T-cell (primary cell): ENCODE measurements around the gene ZNF853. TPM values are rescaled to one million over a fixed set of nuclear protein-coding genes. Genes with fewer than 3 reads are reported as not detected.
A peak's percentile ranks its signal among the peaks of the same experiment; 100 is the strongest.

Experiments
- ATAC-seq, 4 experiments: fragments of 200-7000 bp in 3 of 4; fragments of 150-1000 bp in 1 of 4; cut with Tn5 transposase; replicated peaks in 1 of 4; 1 replicate in 3 of 4; 2 replicates in 1 of 4; pipeline ENCODE4 v1.10.0; 2021; ENCODE audit warnings: moderate library complexity in 3 of 4, mild to moderate bottlenecking in 2 of 4, moderate number of reproducible peaks in 1 of 4
- CTCF ChIA-PET, 2 donors: fragments of 300-600 bp; sonication (Branson Sonifier 250); formaldehyde crosslinking; loops; one replicate each; lab custom pipeline; 2022; ENCODE audit warnings: antibody characterized with exemption in 2 of 2; lab: Charles Lee
- POLR2A ChIA-PET, 2 donors: fragments of 300-600 bp; sonication (Branson Sonifier 250); formaldehyde crosslinking; loops; one replicate each; lab custom pipeline; 2022; ENCODE audit warnings: antibody characterized with exemption in 2 of 2; lab: Charles Lee
- DNase-seq, 35 experiments: peaks; one replicate each; pipeline versions ENCODE4 v3.0.0 to v3.0.0-alpha.2; 2013 to 2023
- H3K27ac ChIP-seq: one replicate; pipeline ENCODE4 v1.5.1; 2013; ENCODE audit warnings: low read length
- H3K27me3 ChIP-seq, 2 experiments: replicated peaks in 1 of 2; 1 replicate in 1 of 2; 2 replicates in 1 of 2; pipeline versions ENCODE4 v1.6.1 to v1.7.0; 2013; ENCODE audit warnings: low read length in 1 of 2, mixed read lengths in 1 of 2; ENCODE audit not compliant: control insufficient read depth in 2 of 2, insufficient read depth in 2 of 2; ENCODE audit errors: extremely low read depth in 1 of 2
- H3K36me3 ChIP-seq, 2 donors: 1 replicate in 1 of 2; 2 replicates in 1 of 2; pipeline versions ENCODE4 v1.6.1 to v1.7.0; 2013; ENCODE audit warnings: low read length in 1 of 2; ENCODE audit not compliant: control insufficient read depth in 2 of 2, insufficient read depth in 1 of 2; ENCODE audit errors: extremely low read depth in 1 of 2
- H3K4me1 ChIP-seq, 2 experiments: 1 replicate in 1 of 2; 2 replicates in 1 of 2; pipeline versions ENCODE4 v1.6.1 to v1.7.0; 2013; ENCODE audit warnings: low read length in 2 of 2, mixed read lengths in 1 of 2; ENCODE audit not compliant: insufficient read depth in 2 of 2, control insufficient read depth in 1 of 2; ENCODE audit errors: extremely low read depth in 1 of 2
- H3K4me3 ChIP-seq, 2 donors: 1 replicate in 1 of 2; 2 replicates in 1 of 2; pipeline versions ENCODE4 v1.5.1 to v1.7.0; 2013; ENCODE audit warnings: mild to moderate bottlenecking in 2 of 2, low read length in 1 of 2, moderate library complexity in 1 of 2; ENCODE audit not compliant: control insufficient read depth in 1 of 2; ENCODE audit errors: extremely low read depth in 1 of 2
- H3K9me3 ChIP-seq: 2 replicates; pipeline ENCODE4 v1.7.0; 2013
- H3K27ac Mint-ChIP-seq, 2 donors: one replicate each; pipeline ENCODE4 v1.8.0; 2020 to 2021; ENCODE audit warnings: mild to moderate bottlenecking in 2 of 2, mixed read lengths in 2 of 2
- H3K27me3 Mint-ChIP-seq, 2 donors: one replicate each; pipeline ENCODE4 v1.8.0; 2021 to 2022; ENCODE audit warnings: mixed read lengths in 2 of 2
- H3K36me3 Mint-ChIP-seq: one replicate; pipeline ENCODE4 v1.8.0; 2021; ENCODE audit warnings: mixed read lengths
- H3K4me1 Mint-ChIP-seq, 3 donors: one replicate each; pipeline ENCODE4 v1.8.0; 2020 to 2022; ENCODE audit warnings: mixed read lengths in 3 of 3, mild to moderate bottlenecking in 1 of 3
- H3K4me3 Mint-ChIP-seq, 3 donors: one replicate each; pipeline ENCODE4 v1.8.0; 2020 to 2022; ENCODE audit warnings: mild to moderate bottlenecking in 3 of 3, mixed read lengths in 3 of 3, moderate library complexity in 3 of 3
- H3K9me3 Mint-ChIP-seq, 3 donors: one replicate each; pipeline ENCODE4 v1.8.0; 2020 to 2022; ENCODE audit warnings: mixed read lengths in 3 of 3
- WGBS: methylation state at CpG from one replicate; pipeline ENCODE4 v1.1.5; 2013; ENCODE audit warnings: missing lambda C conversion rate; ENCODE audit not compliant: insufficient coverage; 5-methylcytosine and 5-hydroxymethylcytosine counted together
- total RNA-seq, 35 experiments: library from RNA in 6 of 35; stranded (reverse) in 6 of 35; fragments of 120-200 nt in 1 of 35; gene quantifications; one replicate each; pipeline versions ENCODE4 v1.2.1 to v1.2.4 and lab custom pipeline; 2013 to 2026

The ZNF853 gene
- total RNA-seq, 5 donors from 2014 or later (not counting 1 experiment from before 2014, with no cell fraction given): 3.6 to 7.6 (median 5.6) TPM

DNA sequence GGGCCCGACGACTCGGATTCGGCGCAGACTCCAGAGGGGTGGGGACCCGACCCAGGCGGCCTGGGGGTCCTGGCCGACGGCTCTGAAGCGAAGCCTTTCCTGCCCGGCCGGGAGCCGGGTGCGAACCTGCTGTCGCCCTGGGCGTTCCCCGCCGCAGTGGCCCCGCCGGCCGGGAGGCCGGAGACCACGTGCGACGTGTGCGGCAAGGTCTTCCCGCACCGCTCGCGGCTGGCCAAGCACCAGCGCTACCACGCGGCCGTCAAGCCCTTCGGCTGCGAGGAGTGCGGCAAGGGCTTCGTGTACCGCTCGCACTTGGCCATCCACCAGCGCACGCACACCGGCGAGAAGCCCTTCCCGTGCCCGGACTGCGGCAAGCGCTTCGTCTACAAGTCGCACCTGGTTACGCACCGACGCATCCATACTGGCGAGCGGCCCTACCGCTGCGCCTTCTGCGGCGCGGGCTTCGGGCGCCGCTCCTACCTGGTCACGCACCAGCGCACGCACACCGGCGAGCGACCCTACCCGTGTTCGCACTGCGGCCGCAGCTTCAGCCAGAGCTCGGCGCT, 37.1 kb downstream of the ZNF853 start:
- Histone ChIP-seq H3K4me1 (no peaks in the 10 kb centered on the region), H3K27ac (no peak overlapping the region), H3K4me3 (no peak overlapping the region), H3K36me3 (peaks cover 50 to 59% of the 10 kb centered on the region in 2 donors), H3K9me3 (no peaks in the 10 kb centered on the region), H3K27me3 (no peaks in the 10 kb centered on the region)
- POLR2A ChIA-PET: no interaction called here
- DNase-seq (peak in 1 of 35 experiments; percentile 5), ATAC-seq (no peak)
- CTCF ChIA-PET: no interaction called here
- Mint-ChIP-seq H3K36me3 (peaks cover 35% of the 10 kb centered on the region), H3K27me3 (no peaks in the 10 kb centered on the region), H3K4me3 (no peak overlapping the region), H3K27ac (no peak overlapping the region), H3K9me3 (peaks cover 0 to 2% (median 0%) of the 10 kb centered on the region in 3 donors), H3K4me1 (no peaks in the 10 kb centered on the region)
- 99% methylated on average over 69 of the region's 75 CpGs for WGBS

DNA sequence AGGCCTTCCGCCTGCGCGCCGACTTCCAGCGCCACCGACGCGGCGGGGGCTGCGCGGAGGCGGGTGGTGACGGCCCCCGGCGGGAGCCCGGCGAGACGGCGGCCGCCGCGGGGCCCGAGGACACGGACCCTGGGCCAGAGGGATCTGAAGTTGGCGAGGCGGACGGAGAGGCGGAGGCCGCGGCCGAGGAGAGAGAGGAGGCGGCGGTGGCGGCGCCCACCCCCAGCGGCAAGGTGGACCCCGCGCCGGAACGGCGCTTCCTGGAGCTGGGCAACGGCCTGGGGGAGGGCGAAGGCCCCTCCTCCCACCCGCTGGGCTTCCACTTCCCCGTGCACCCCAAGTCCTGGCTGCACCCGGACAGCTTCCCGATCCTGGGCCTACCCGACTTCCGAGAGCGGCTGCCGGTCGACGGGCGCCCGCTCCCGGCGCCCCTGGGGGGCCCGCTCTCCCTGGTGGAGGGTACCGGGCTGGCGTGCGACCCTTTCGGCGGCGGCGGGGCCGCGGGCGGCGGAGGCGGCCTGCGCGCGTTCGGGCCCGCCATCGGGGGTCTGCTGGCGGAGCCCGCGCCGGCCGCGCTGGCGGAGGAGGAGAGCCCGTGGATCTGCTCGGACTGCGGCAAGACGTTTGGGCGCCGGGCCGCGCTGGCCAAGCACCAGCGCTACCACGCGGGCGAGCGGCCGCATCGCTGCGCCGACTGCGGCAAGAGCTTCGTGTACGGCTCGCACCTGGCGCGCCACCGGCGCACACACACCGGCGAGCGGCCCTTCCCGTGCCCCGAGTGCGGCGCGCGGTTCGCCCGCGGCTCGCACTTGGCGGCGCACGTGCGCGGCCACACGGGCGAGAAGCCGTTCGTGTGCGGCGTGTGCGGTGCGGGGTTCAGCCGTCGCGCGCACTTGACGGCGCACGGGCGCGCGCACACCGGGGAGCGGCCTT, 37.9 kb downstream of the ZNF853 start:
- Mint-ChIP-seq H3K36me3 (peaks cover 28% of the 10 kb centered on the region), H3K9me3 (peaks cover 0 to 2% (median 0%) of the 10 kb centered on the region in 3 donors), H3K27me3 (no peaks in the 10 kb centered on the region), H3K4me3 (no peak overlapping the region), H3K4me1 (peaks cover 0 to 5% (median 0%) of the 10 kb centered on the region in 3 donors), H3K27ac (no peak overlapping the region)
- ATAC-seq (no peak), DNase-seq (no peak)
- no peaks in the 10 kb centered on the region for H3K27me3 ChIP-seq
- ChIA-PET CTCF (no interaction called here), POLR2A (no interaction called here)
- WGBS: 98% methylated on average over 119 of the region's 146 CpGs
- no peak overlapping the region for H3K4me3 ChIP-seq
- no peaks in the 10 kb centered on the region for H3K9me3 ChIP-seq
- peaks cover 43 to 57% of the 10 kb centered on the region in 2 donors for H3K36me3 ChIP-seq
- no peak overlapping the region for H3K27ac ChIP-seq
- H3K4me1 ChIP-seq: no peaks in the 10 kb centered on the region

DNA sequence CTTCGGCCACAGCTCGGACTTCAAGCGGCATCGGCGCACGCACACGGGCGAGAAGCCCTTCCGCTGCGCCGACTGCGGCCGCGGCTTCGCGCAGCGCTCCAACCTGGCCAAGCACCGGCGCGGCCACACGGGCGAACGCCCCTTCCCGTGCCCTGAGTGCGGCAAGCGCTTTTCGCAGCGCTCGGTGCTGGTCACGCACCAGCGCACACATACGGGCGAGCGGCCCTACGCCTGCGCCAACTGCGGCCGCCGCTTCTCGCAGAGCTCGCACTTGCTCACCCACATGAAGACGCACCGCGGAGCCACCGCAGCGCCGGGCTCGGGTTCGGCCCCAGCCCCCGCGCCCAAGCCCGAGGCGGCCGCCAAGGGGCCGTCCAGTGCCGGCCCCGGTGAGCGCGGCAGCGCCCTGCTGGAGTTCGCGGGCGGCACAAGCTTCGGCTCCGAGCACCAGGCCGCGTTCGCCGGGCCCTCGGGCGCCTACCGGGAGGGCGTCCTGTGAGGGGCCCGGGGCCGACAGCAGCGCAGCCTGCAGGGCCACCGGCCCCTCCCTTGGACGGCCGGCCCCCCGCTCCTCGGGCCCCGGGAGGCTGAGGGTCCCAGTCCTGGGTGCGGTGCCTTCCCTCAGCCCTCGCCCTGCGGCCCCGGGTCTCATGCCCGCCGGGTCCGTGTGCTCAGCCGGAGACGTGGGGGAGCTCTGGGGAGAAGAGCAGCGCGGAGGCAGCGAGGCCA, 38.9 kb downstream of the ZNF853 start:
- H3K4me3 ChIP-seq: no peak overlapping the region
- H3K27ac ChIP-seq: no peak overlapping the region
- Mint-ChIP-seq H3K36me3 (peaks cover 28% of the 10 kb centered on the region), H3K4me1 (peaks cover 6 to 14% (median 7%) of the 10 kb centered on the region in 3 donors), H3K27ac (no peak overlapping the region), H3K4me3 (no peak overlapping the region), H3K9me3 (peaks cover 0 to 2% (median 0%) of the 10 kb centered on the region in 3 donors), H3K27me3 (no peaks in the 10 kb centered on the region)
- H3K4me1 ChIP-seq: peaks cover 0 to 5% of the 10 kb centered on the region in 2 experiments
- ChIA-PET POLR2A (no interaction called here), CTCF (no interaction called here)
- ATAC-seq: no peak
- no peaks in the 10 kb centered on the region for H3K27me3 ChIP-seq
- H3K36me3 ChIP-seq: peaks cover 35 to 47% of the 10 kb centered on the region in 2 donors
- DNase-seq: no peak
- WGBS: 98% methylated on average over 88 of the region's 94 CpGs
- H3K9me3 ChIP-seq: no peaks in the 10 kb centered on the region

DNA sequence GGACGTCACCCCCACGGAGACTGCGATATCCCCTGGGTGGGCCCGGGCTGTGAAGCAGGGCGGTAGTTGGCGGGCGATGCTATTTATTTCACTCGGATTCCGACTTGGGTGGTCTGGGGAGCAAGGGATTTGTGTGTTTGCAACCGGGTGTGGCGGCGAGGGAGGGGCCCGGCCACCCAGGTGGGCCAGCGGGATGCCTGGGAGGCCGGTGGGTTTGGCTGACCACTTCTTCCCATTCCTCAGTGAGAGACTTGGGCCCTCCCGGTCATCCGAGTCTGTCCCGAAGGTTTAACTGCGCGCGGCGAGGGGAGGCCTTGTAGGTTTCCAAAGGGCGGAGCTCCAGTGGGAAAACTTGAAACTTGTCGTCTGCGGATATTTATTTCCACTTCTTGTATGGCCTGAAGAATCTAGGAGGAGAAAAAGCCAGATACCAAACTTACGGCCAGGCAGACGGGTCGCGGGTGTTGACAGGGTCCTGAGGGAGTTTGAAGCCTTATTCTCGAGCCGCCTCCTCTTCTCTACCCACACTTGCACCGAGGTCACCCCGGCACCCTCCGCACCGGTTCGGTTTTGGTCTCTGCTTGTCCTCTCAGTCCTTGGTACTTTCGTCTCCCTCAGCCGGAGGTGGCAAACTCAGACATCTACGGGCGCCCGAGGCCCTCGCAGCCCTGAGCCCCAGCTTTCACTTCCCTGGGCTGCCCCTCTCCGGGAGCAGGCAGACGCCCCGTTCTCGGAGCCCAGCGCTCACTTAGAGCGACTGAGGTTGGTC, 39.6 kb downstream of the ZNF853 start:
- Histone ChIP-seq H3K9me3 (no peaks in the 10 kb centered on the region), H3K27me3 (peaks cover 0 to 4% of the 10 kb centered on the region in 2 experiments), H3K27ac (no peak overlapping the region), H3K4me1 (peaks cover 0 to 5% of the 10 kb centered on the region in 2 experiments), H3K36me3 (peaks cover 28 to 40% of the 10 kb centered on the region in 2 donors), H3K4me3 (no peak overlapping the region)
- Mint-ChIP-seq H3K4me3 (no peak overlapping the region), H3K36me3 (peaks cover 24% of the 10 kb centered on the region), H3K9me3 (peaks cover 0 to 2% (median 0%) of the 10 kb centered on the region in 3 donors), H3K27me3 (no peaks in the 10 kb centered on the region), H3K4me1 (peaks cover 9 to 20% (median 11%) of the 10 kb centered on the region in 3 donors), H3K27ac (no peak overlapping the region)
- ChIA-PET POLR2A (no interaction called here), CTCF (interaction anchor here in 1 of 2 donors (0.6 kb wide), 1 partner anchor 50 kb away, joined by 4 read pairs; no protein-coding TSS in a partner anchor)
- DNase-seq (no peak), ATAC-seq (no peak)
- WGBS: 93% methylated on average over 17 of the region's 48 CpGs

DNA sequence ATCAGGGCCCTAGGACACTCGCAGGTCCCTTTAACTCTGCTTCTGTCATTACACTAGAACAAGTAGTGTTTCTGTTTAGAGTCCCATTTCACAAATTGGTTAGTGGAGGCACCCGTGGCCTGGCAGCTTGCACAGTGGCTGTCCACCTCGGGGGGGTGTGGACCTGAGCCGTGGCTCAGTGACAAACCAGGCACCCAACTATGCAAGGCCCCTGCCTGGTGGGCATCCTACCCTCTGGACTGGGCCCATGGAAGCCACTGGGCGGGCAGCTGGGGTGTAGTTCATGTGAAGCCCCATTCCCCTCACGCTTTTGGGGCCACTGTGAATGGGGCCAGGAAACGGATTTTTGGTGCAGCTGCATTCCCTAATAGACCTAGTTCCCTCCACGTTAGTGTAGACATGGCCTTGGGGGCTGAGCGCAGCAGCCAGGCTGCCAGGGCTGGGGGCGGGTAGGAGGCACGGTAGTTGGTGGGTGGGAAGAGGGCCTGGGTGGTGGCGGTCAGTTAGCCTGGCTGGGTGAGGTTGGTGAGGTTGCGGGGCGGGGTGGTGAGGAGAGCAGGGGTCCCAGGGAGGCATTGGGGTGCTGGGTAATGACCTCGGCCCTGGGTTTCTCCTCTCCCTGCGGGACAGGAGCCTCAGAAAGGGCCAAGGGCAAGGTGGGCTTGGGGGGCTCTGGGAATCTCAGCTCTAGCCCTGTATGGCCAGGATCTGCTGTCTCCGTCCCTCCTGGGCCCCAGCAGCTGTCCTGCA, 40.4 kb downstream of the ZNF853 start:
- Mint-ChIP-seq H3K9me3 (peaks cover 0 to under 1% (median 0%) of the 10 kb centered on the region in 3 donors), H3K4me1 (peaks cover 9 to 20% (median 11%) of the 10 kb centered on the region in 3 donors), H3K4me3 (no peak overlapping the region), H3K36me3 (peaks cover 16% of the 10 kb centered on the region), H3K27me3 (no peaks in the 10 kb centered on the region), H3K27ac (no peak overlapping the region)
- Histone ChIP-seq H3K4me3 (no peak overlapping the region), H3K9me3 (no peaks in the 10 kb centered on the region), H3K4me1 (peaks cover 0 to 5% of the 10 kb centered on the region in 2 experiments), H3K36me3 (peaks cover 22 to 32% of the 10 kb centered on the region in 2 donors), H3K27ac (no peak overlapping the region), H3K27me3 (peaks cover 0 to 4% of the 10 kb centered on the region in 2 experiments)
- DNase-seq (no peak), ATAC-seq (no peak)
- ChIA-PET POLR2A (no interaction called here), CTCF (interaction anchor here in 1 of 2 donors (0.6 kb wide), 1 partner anchor 49 kb away, joined by 4 read pairs; no protein-coding TSS in a partner anchor)
- 93% methylated on average over 15 of the region's 17 CpGs for WGBS
